ENCODE data around the gene RBPMS2.

Gene RBPMS2

DNA sequence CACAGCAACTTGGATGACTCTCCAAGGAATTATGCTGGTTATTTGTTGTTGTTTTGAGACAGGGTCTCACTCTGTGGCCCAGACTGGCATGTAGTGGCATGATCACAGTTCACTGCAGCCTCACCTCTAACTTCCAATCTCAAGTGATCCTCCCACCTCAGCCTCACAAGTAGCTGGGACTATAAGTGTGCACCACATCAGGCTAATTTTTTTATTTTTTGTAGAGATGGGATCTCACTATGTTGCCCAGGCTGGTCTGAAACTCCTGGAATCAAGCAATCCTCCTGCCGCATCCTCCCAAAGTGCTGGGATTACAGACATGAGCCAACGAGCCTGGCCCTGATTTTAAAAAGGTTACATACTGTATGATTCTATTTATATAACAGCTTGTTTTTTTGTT lies 63.0 kb downstream of the RBPMS2 start:
- Histone ChIP-seq H4K91ac (ENCODE audit: low read depth, low read length, poor library complexity) (no peak overlapping the region), H3K9me3 (replicated peaks in 1 of 2; ENCODE audit: control insufficient read depth in 2 of 2, insufficient read depth in 1 of 2, low read depth in 1 of 2, low read length in 2 of 2) (no peaks in the 10 kb centered on the region), H3K27ac (replicated peaks; ENCODE audit: low read length) (no peak overlapping the region), H2BK5ac (ENCODE audit: low read length) (no peak overlapping the region), H3K23ac (ENCODE audit: low read depth, low read length, poor library complexity) (no peak overlapping the region), H3K36me3 (replicated peaks in 1 of 2; ENCODE audit: control insufficient read depth in 2 of 2, insufficient read depth in 2 of 2, low read length in 2 of 2) (peaks cover 0 to 47% of the 10 kb centered on the region in 2 donors), H3K79me1 (ENCODE audit: low read depth, low read length) (no peaks in the 10 kb centered on the region), H2AFZ (ENCODE audit: low read length) (no peak overlapping the region), H3K27me3 (ENCODE audit: control insufficient read depth in 3 of 3, insufficient read depth in 3 of 3, low read depth in 1 of 3, low read length in 3 of 3) (no peaks in the 10 kb centered on the region), H3K4me2 (ENCODE audit: insufficient read depth, low read length, poor library complexity, severe bottlenecking) (no peak overlapping the region), H3K9ac (ENCODE audit: low read depth, low read length, poor library complexity) (no peak overlapping the region), H3K4me1 (ENCODE audit: control insufficient read depth in 2 of 2, insufficient read depth in 1 of 2, low read depth in 1 of 2, low read length in 2 of 2) (no peaks in the 10 kb centered on the region), H2BK15ac (ENCODE audit: low read length) (no peak overlapping the region), H3K14ac (ENCODE audit: low read length) (no peak overlapping the region), H2BK120ac (ENCODE audit: low read depth, low read length) (no peak overlapping the region), H4K8ac (ENCODE audit: low read depth, low read length) (no peak overlapping the region), H2BK12ac (ENCODE audit: low read length) (no peak overlapping the region), H3K4ac (ENCODE audit: low read length) (no peak overlapping the region), H3K18ac (ENCODE audit: low read length) (no peak overlapping the region), H3K4me3 (ENCODE audit: low read length in 2 of 2) (no peak overlapping the region), H2AK5ac (ENCODE audit: low read depth, low read length) (no peak overlapping the region)
- no peak for DNase-seq (ENCODE audit: low spot score)
- WGBS, 2 donors (ENCODE audit: extremely low coverage in 2 of 2, insufficient read length in 2 of 2, insufficient replicate concordance in 1 of 2) = no CpG with 5 or more reads among the region's 2 CpGs

DNA sequence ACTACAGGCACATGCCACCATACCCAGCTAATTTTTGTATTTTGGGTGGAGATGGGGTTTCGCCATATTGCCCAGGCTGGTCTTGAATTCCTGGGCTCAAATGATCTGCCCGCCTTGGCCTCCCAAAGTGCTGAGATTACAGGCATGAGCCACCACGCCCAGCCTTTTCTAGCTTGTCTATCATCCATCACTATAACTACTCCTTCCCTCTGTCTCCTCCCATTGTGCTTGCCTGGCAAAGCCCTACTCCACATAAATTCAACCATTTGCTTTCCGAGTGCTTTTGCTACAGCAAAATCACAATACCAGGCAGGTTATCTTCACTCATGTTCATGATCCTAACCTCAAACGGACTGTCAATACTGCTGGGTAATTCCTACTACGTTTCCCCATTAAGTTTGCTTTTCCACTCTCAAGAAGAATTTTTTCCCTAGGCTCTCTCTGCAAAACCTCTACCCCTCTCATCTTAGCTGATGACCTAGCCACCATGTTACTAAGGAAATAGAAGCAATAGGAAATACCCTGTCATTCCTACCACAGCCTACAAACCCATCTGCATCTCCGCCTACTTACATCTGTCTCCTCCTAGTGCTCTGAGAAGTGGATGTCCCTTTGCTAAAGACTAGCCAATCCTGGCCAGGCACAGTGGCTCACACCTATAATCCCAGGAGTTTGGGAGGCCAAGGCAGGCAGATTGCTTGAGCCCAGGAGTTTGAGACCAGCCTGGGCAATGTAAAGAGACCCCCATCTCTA lies 64.5 kb downstream of the RBPMS2 start:
- no peaks in the 10 kb centered on the region for H3K27me3 ChIP-seq (ENCODE audit: control insufficient read depth in 3 of 3, insufficient read depth in 3 of 3, low read depth in 1 of 3, low read length in 3 of 3)
- WGBS, 2 donors (ENCODE audit: extremely low coverage in 2 of 2, insufficient read length in 2 of 2, insufficient replicate concordance in 1 of 2) = no CpG with 5 or more reads among the region's 7 CpGs
- no peak overlapping the region for H3K4me2 ChIP-seq (ENCODE audit: insufficient read depth, low read length, poor library complexity, severe bottlenecking)
- H4K8ac ChIP-seq (ENCODE audit: low read depth, low read length) = no peak overlapping the region
- no peak overlapping the region for H2BK15ac ChIP-seq (ENCODE audit: low read length)
- no peak overlapping the region for H3K4ac ChIP-seq (ENCODE audit: low read length)
- no peak overlapping the region for H2BK120ac ChIP-seq (ENCODE audit: low read depth, low read length)
- H3K9me3 ChIP-seq (replicated peaks in 1 of 2; ENCODE audit: control insufficient read depth in 2 of 2, insufficient read depth in 1 of 2, low read depth in 1 of 2, low read length in 2 of 2) = no peaks in the 10 kb centered on the region
- peaks cover 0 to 33% of the 10 kb centered on the region in 2 donors for H3K36me3 ChIP-seq (replicated peaks in 1 of 2; ENCODE audit: control insufficient read depth in 2 of 2, insufficient read depth in 2 of 2, low read length in 2 of 2)
- H4K91ac ChIP-seq (ENCODE audit: low read depth, low read length, poor library complexity) = no peak overlapping the region
- H3K14ac ChIP-seq (ENCODE audit: low read length) = no peak overlapping the region
- no peak for DNase-seq (ENCODE audit: low spot score)
- no peaks in the 10 kb centered on the region for H3K4me1 ChIP-seq (ENCODE audit: control insufficient read depth in 2 of 2, insufficient read depth in 1 of 2, low read depth in 1 of 2, low read length in 2 of 2)
- H3K23ac ChIP-seq (ENCODE audit: low read depth, low read length, poor library complexity) = no peak overlapping the region
- no peak overlapping the region for H3K27ac ChIP-seq (replicated peaks; ENCODE audit: low read length)
- no peak overlapping the region for H2AFZ ChIP-seq (ENCODE audit: low read length)
- H2BK12ac ChIP-seq (ENCODE audit: low read length) = no peak overlapping the region
- no peak overlapping the region for H3K4me3 ChIP-seq (ENCODE audit: low read length in 2 of 2)
- no peak overlapping the region for H3K18ac ChIP-seq (ENCODE audit: low read length)
- H2AK5ac ChIP-seq (ENCODE audit: low read depth, low read length) = no peak overlapping the region
- no peak overlapping the region for H2BK5ac ChIP-seq (ENCODE audit: low read length)
- H3K9ac ChIP-seq (ENCODE audit: low read depth, low read length, poor library complexity) = no peak overlapping the region
- H3K79me1 ChIP-seq (ENCODE audit: low read depth, low read length) = no peaks in the 10 kb centered on the region

DNA sequence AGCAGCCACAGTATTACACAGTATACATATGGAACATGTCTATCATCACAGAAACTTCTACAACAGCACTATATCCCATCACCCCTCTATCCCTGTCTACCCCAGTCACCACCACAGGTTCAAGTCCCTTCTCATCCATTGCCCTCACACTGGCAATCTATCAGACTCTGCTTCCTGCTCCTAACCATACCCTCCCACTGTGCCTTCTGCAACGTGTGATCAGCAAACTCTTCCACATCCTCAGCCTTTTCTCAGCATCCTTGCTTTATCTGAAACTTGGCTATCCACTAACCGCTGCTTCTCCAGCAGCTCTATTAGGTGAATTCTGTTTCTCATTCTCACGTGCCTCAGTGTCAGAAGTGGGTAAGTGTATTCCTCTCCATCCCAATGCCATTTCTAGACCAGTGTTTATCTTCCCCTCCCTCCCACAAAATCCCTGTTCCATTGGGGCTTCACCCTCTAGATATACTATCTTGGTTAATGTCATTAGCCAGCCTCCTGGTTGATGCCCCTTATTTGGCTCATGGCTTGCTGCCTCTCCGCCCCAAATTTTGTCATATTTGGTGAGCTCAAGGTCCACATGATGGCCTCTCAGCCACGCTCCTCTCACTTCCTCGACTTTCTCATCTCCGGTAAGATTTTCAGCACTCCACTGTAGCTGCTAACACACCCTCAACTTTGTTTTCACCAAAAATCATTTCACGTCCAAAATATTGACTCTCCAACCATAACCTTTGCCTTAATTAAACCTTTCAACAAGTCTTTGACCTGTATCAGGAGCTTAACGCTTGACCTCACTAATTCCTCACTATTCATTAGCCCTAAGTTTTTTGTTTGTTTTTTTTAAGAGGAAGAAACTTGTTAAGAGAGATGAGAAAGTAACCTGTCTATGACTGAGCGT lies 69.1 kb downstream of the RBPMS2 start:
- 100% methylated on average over 1 of the region's 10 CpGs; no CpG with 5 or more reads in 1 of the 2 donors for WGBS, 2 donors (ENCODE audit: extremely low coverage in 2 of 2, insufficient read length in 2 of 2, insufficient replicate concordance in 1 of 2)
- Histone ChIP-seq H3K23ac (ENCODE audit: low read depth, low read length, poor library complexity) (no peak overlapping the region), H2BK12ac (ENCODE audit: low read length) (no peak overlapping the region), H3K14ac (ENCODE audit: low read length) (no peak overlapping the region), H4K91ac (ENCODE audit: low read depth, low read length, poor library complexity) (no peak overlapping the region), H2BK15ac (ENCODE audit: low read length) (no peak overlapping the region), H3K36me3 (replicated peaks in 1 of 2; ENCODE audit: control insufficient read depth in 2 of 2, insufficient read depth in 2 of 2, low read length in 2 of 2) (peaks cover 0 to 10% of the 10 kb centered on the region in 2 donors), H2AFZ (ENCODE audit: low read length) (no peak overlapping the region), H3K4me1 (ENCODE audit: control insufficient read depth in 2 of 2, insufficient read depth in 1 of 2, low read depth in 1 of 2, low read length in 2 of 2) (peaks cover 4 to 13% of the 10 kb centered on the region in 2 donors), H3K27ac (replicated peaks; ENCODE audit: low read length) (no peak overlapping the region), H3K4me3 (ENCODE audit: low read length in 2 of 2) (no peak overlapping the region), H2AK5ac (ENCODE audit: low read depth, low read length) (no peak overlapping the region), H3K9me3 (replicated peaks in 1 of 2; ENCODE audit: control insufficient read depth in 2 of 2, insufficient read depth in 1 of 2, low read depth in 1 of 2, low read length in 2 of 2) (no peaks in the 10 kb centered on the region), H3K4ac (ENCODE audit: low read length) (no peak overlapping the region), H3K18ac (ENCODE audit: low read length) (no peak overlapping the region), H3K79me1 (ENCODE audit: low read depth, low read length) (peaks cover 3% of the 10 kb centered on the region), H3K9ac (ENCODE audit: low read depth, low read length, poor library complexity) (no peak overlapping the region), H2BK5ac (ENCODE audit: low read length) (no peak overlapping the region), H4K8ac (ENCODE audit: low read depth, low read length) (no peak overlapping the region), H2BK120ac (ENCODE audit: low read depth, low read length) (no peak overlapping the region), H3K4me2 (ENCODE audit: insufficient read depth, low read length, poor library complexity, severe bottlenecking) (no peak overlapping the region), H3K27me3 (ENCODE audit: control insufficient read depth in 3 of 3, insufficient read depth in 3 of 3, low read depth in 1 of 3, low read length in 3 of 3) (no peaks in the 10 kb centered on the region)
- DNase-seq (ENCODE audit: low spot score) = no peak

DNA sequence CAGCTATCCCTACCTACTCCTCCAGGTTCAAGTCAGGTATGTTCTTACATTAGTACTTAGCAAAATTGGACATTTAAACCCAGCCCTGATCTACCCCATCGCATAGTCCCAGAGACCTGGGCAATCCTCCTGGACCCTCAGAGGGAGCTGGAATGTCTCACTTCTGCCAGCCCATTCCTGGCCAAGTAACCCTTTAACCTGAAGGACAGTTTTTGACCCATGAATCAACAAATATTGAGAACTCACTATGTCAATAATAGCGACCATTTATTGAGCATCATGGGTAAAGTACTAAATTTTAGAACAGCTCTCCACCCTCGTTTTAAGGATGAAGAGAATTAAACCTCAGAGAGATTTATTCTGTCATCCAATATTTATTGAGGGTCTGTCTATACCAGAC lies 70.4 kb downstream of the RBPMS2 start:
- Histone ChIP-seq H2AK5ac (ENCODE audit: low read depth, low read length) (no peak overlapping the region), H2AFZ (ENCODE audit: low read length) (no peak overlapping the region), H2BK12ac (ENCODE audit: low read length) (no peak overlapping the region), H3K9ac (ENCODE audit: low read depth, low read length, poor library complexity) (no peak overlapping the region), H4K91ac (ENCODE audit: low read depth, low read length, poor library complexity) (no peak overlapping the region), H3K79me1 (ENCODE audit: low read depth, low read length) (peaks cover 3% of the 10 kb centered on the region), H3K23ac (ENCODE audit: low read depth, low read length, poor library complexity) (no peak overlapping the region), H3K27ac (replicated peaks; ENCODE audit: low read length) (no peak overlapping the region), H3K9me3 (replicated peaks in 1 of 2; ENCODE audit: control insufficient read depth in 2 of 2, insufficient read depth in 1 of 2, low read depth in 1 of 2, low read length in 2 of 2) (no peaks in the 10 kb centered on the region), H3K27me3 (ENCODE audit: control insufficient read depth in 3 of 3, insufficient read depth in 3 of 3, low read depth in 1 of 3, low read length in 3 of 3) (no peaks in the 10 kb centered on the region), H3K4me3 (ENCODE audit: low read length in 2 of 2) (no peak overlapping the region), H3K4me2 (ENCODE audit: insufficient read depth, low read length, poor library complexity, severe bottlenecking) (no peak overlapping the region), H3K14ac (ENCODE audit: low read length) (no peak overlapping the region), H2BK5ac (ENCODE audit: low read length) (no peak overlapping the region), H2BK15ac (ENCODE audit: low read length) (no peak overlapping the region), H3K36me3 (replicated peaks in 1 of 2; ENCODE audit: control insufficient read depth in 2 of 2, insufficient read depth in 2 of 2, low read length in 2 of 2) (peaks cover 2 to 11% of the 10 kb centered on the region in 2 donors), H3K18ac (ENCODE audit: low read length) (no peak overlapping the region), H3K4ac (ENCODE audit: low read length) (no peak overlapping the region), H4K8ac (ENCODE audit: low read depth, low read length) (no peak overlapping the region), H3K4me1 (ENCODE audit: control insufficient read depth in 2 of 2, insufficient read depth in 1 of 2, low read depth in 1 of 2, low read length in 2 of 2) (peaks cover 11 to 24% of the 10 kb centered on the region in 2 donors), H2BK120ac (ENCODE audit: low read depth, low read length) (no peak overlapping the region)
- no peak for DNase-seq (ENCODE audit: low spot score)
- WGBS, 2 donors (ENCODE audit: extremely low coverage in 2 of 2, insufficient read length in 2 of 2, insufficient replicate concordance in 1 of 2) = no CpG with 5 or more reads among the region's 3 CpGs

All from neuronal stem cell (in vitro differentiated cells).